Activated CD4-positive, alpha-beta T cell treated with anti-CD3 and anti-CD28 coated beads, Interleukin-2, amount 50 U/mL, for 1 hour (primary cell): ENCODE results near the gene PRTN3.
"Not testable (repeated sequence)": the region's sequence is repeated elsewhere in the genome, so short reads cannot be mapped to it uniquely, and the experiment has no call there.

Experiments used
- DNase-seq: peaks from one replicate; pipeline ENCODE4 v3.0.0-alpha.2; 2020

Gene PRTN3

GRCh38 chr19:849195-849594 lies 8.4 kb downstream of the PRTN3 start:
- DNase-seq: not testable (repeated sequence)

- DNase-seq: no peak
Measured at GRCh38 chr19:850221-850978, 9.6 kb downstream of the PRTN3 start.

- DNase-seq: no peak
Measured at GRCh38 chr19:850979-851335, 10.2 kb downstream of the PRTN3 start.

- DNase-seq: no peak
Measured at GRCh38 chr19:852136-853013, 11.6 kb downstream of the PRTN3 start, which contains the start of gene ELANE. TSS of gene ELANE (plus strand) at chr19:852303. CDS start at chr19:852329, 26 bp downstream.

- no peak for DNase-seq
Measured at GRCh38 chr19:853014-853585, 12.3 kb downstream of the PRTN3 start.

GRCh38 chr19:853614-854220 lies 12.9 kb downstream of the PRTN3 start:
- not testable (repeated sequence) for DNase-seq

GRCh38 chr19:854549-854948 lies 13.8 kb downstream of the PRTN3 start:
- DNase-seq: no peak

- no peak for DNase-seq
Measured at GRCh38 chr19:855142-855541, 14.3 kb downstream of the PRTN3 start.

GRCh38 chr19:855566-856120 lies 14.8 kb downstream of the PRTN3 start:
- no peak for DNase-seq

- DNase-seq: no peak
Measured at GRCh38 chr19:858284-858683, 17.5 kb downstream of the PRTN3 start.

- DNase-seq: no peak
Measured at GRCh38 chr19:858868-859843, 18.4 kb downstream of the PRTN3 start, which contains the start of gene CFD. TSS of gene CFD (plus strand) at chr19:859664. CDS start at chr19:859690, 26 bp downstream.

GRCh38 chr19:861141-861755 lies 20.4 kb downstream of the PRTN3 start:
- no peak for DNase-seq

GRCh38 chr19:861756-862580 lies 21.2 kb downstream of the PRTN3 start:
- peak; percentile 69 for DNase-seq

GRCh38 chr19:862581-863314 lies 21.9 kb downstream of the PRTN3 start:
- peak; percentile 84 for DNase-seq

GRCh38 chr19:863315-863620 lies 22.5 kb downstream of the PRTN3 start:
- DNase-seq: no peak

GRCh38 chr19:866769-867300 lies 26.0 kb downstream of the PRTN3 start:
- no peak for DNase-seq

- no peak for DNase-seq
Measured at GRCh38 chr19:867301-867793, 26.5 kb downstream of the PRTN3 start.

GRCh38 chr19:867855-868457 lies 27.2 kb downstream of the PRTN3 start:
- DNase-seq: no peak
